Uterus (tissue), 4 donors: ENCODE results near the gene KHDRBS1. TPM values are rescaled to one million over a fixed set of nuclear protein-coding genes. Genes with fewer than 3 reads are reported as not detected.
A peak's percentile ranks its signal among the peaks of the same experiment; 100 is the strongest.
"Not testable (repeated sequence)": the region's sequence is repeated elsewhere in the genome, so short reads cannot be mapped to it uniquely, and the experiment has no call there.

Experiments used
- DNase-seq, 2 donors: peaks; one replicate each; pipeline ENCODE4 v3.0.0-alpha.2; 2019 to 2020
- H3K27ac ChIP-seq, 2 donors: fragments of 200-600 bp; sonication (generic); 1 replicate in 1 of 2; 2 replicates in 1 of 2; pipeline ENCODE4 v1.5.1; 2016 to 2018
- H3K27me3 ChIP-seq, 2 donors: fragments of 200-600 bp; sonication (generic); one replicate each; pipeline ENCODE4 v1.5.1; 2018 to 2019; ENCODE audit warnings: control low read depth in 1 of 2
- H3K36me3 ChIP-seq, 2 donors: fragments of 200-600 bp; sonication (generic); one replicate each; pipeline ENCODE4 v1.5.1; 2019; ENCODE audit warnings: control low read depth in 1 of 2
- H3K4me1 ChIP-seq, 2 donors: fragments of 200-600 bp; sonication (generic); one replicate each; pipeline ENCODE4 v1.5.1; 2018 to 2019; ENCODE audit warnings: control low read depth in 1 of 2
- H3K4me3 ChIP-seq, 2 donors: fragments of 200-600 bp; sonication (generic); 1 replicate in 1 of 2; 2 replicates in 1 of 2; pipeline ENCODE4 v1.5.1; 2018 to 2019; ENCODE audit warnings: mild to moderate bottlenecking in 1 of 2
- H3K9me3 ChIP-seq, 2 donors: fragments of 200-600 bp; sonication (generic); one replicate each; pipeline ENCODE4 v1.5.1; 2019; ENCODE audit warnings: control low read depth in 1 of 2
- POLR2A ChIP-seq, 2 donors: fragments of 450-650 bp; IDR thresholded peaks; one replicate each; pipeline ENCODE4 v1.6.1; 2016; ENCODE audit warnings: antibody characterized with exemption in 2 of 2, mild to moderate bottlenecking in 1 of 2, moderate library complexity in 1 of 2
- intact Hi-C: fragments of 100-400 bp; cut with DNase I; formaldehyde crosslinking; loops from one replicate; pipeline ENCODE4 v1.15.1; 2023; ENCODE audit warnings: low total_unique reads
- total RNA-seq, 4 donors: library from RNA; depleted of rRNA in 3 of 4; stranded (reverse); fragments of >200 nt in 3 of 4; gene quantifications; one replicate each; pipeline versions ENCODE4 v1.1.0 to v1.2.4, GENCODE V29; 2014 to 2023
- TF ChIP-seq, protein P1 (sequence below), 4 experiments: fragments of 200-600 bp in 2 of 4; fragments of 450-650 bp in 2 of 4; sonication (generic) in 2 of 4; IDR thresholded peaks; one replicate each; pipeline ENCODE4 v1.5.1; 2016 to 2019; ENCODE audit warnings: antibody characterized with exemption in 4 of 4, mild to moderate bottlenecking in 2 of 4, moderate library complexity in 1 of 4
- donor health status: DM: yes; HTN: yes; CAD: no.

Gene KHDRBS1
- total RNA-seq, 4 donors from 2014 or later, result 40.9 to 142 (median 96.5) TPM

DNA sequence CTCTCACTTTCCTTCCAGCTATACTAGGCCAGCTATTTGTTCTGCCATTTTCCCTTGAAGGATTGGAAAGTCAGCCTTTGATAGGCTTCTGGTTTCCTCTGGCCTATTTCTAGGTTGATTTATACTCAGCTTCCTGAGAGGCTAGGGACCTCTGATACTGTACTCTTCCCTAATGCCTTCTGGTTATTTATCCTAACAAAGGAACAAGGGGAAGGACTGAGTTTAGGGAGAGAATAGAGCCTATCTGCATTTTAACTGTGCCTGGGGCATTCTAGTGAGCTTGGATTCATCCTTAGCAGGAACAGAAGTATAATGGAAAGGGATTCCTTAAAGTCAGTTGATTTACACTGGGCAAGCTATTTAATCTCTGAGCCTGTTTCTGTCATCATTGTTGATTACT, 47.2 kb downstream of the KHDRBS1 start:
- H3K27ac ChIP-seq, result no peak overlapping the region
- H3K36me3 ChIP-seq, result no peaks in the 10 kb centered on the region
- intact Hi-C loops, result no loop called here
- no peak for DNase-seq
- H3K4me1 ChIP-seq, result peaks cover 0 to 4% of the 10 kb centered on the region in 2 donors
- no peak overlapping the region for H3K4me3 ChIP-seq
- TF ChIP-seq, protein P1, sequence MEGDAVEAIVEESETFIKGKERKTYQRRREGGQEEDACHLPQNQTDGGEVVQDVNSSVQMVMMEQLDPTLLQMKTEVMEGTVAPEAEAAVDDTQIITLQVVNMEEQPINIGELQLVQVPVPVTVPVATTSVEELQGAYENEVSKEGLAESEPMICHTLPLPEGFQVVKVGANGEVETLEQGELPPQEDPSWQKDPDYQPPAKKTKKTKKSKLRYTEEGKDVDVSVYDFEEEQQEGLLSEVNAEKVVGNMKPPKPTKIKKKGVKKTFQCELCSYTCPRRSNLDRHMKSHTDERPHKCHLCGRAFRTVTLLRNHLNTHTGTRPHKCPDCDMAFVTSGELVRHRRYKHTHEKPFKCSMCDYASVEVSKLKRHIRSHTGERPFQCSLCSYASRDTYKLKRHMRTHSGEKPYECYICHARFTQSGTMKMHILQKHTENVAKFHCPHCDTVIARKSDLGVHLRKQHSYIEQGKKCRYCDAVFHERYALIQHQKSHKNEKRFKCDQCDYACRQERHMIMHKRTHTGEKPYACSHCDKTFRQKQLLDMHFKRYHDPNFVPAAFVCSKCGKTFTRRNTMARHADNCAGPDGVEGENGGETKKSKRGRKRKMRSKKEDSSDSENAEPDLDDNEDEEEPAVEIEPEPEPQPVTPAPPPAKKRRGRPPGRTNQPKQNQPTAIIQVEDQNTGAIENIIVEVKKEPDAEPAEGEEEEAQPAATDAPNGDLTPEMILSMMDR (IDR thresholded peaks at IDR 0.05), result no peak
- TF ChIP-seq POLR2A (IDR thresholded peaks at IDR 0.05), result no peak
- no peaks in the 10 kb centered on the region for H3K27me3 ChIP-seq
- no peaks in the 10 kb centered on the region for H3K9me3 ChIP-seq

DNA sequence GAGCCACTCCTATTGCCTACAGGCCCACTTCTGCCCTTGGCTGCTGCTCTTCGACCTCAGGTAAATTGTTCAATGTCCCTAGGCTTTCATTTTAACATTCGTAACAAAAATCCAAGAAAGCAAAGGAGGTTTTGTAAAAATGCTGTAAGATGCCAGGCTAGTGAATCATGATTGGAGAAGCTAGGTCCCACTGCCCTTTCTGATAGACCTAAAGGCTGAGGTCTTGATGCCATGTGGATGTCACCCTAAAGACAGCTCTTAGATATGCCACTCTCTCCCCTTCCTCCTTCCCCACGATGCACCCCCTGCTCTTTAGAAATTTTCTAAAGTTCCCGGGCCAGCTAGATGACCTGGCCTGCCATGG, 49.2 kb downstream of the KHDRBS1 start:
- Histone ChIP-seq H3K4me3 (no peak overlapping the region), H3K9me3 (no peaks in the 10 kb centered on the region), H3K4me1 (peaks cover 0 to 4% of the 10 kb centered on the region in 2 donors), H3K27ac (peak overlapping the region; percentile 76), H3K27me3 (no peaks in the 10 kb centered on the region), H3K36me3 (no peaks in the 10 kb centered on the region)
- intact Hi-C loops, result no loop called here
- DNase-seq, result no peak
- TF ChIP-seq, protein P1 (IDR thresholded peaks at IDR 0.05), result no peak
- TF ChIP-seq POLR2A (IDR thresholded peaks at IDR 0.05), result no peak

DNA sequence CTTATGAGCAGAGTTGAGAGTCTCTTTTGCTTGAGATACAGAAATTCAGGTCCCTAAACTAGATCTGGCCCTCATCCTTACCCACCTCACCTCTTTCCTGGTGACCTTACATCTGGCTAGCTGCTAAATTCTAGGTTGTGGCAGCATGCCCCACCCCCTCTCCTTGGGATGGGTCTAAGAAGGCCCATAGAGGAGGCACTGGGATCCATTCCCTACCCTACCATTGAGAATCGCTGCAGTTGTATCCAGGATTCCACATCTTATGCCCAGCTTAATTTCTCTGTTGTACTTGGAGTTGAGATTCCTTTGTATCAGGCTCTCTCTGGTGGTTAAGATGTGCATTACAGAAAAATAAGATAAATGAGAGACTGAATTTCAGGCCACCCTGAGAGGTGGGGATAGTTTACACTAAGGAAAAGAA, 49.6 kb downstream of the KHDRBS1 start:
- Histone ChIP-seq H3K9me3 (no peaks in the 10 kb centered on the region), H3K27me3 (no peaks in the 10 kb centered on the region), H3K4me3 (no peak overlapping the region), H3K27ac (peak overlapping the region; percentile 76), H3K4me1 (peaks cover 0 to 4% of the 10 kb centered on the region in 2 donors), H3K36me3 (no peaks in the 10 kb centered on the region)
- intact Hi-C loops, result no loop called here
- TF ChIP-seq, protein P1 (IDR thresholded peaks at IDR 0.05), result peak; percentile 55 to 84 (median 69)
- TF ChIP-seq POLR2A (IDR thresholded peaks at IDR 0.05), result no peak
- DNase-seq, result no peak

DNA sequence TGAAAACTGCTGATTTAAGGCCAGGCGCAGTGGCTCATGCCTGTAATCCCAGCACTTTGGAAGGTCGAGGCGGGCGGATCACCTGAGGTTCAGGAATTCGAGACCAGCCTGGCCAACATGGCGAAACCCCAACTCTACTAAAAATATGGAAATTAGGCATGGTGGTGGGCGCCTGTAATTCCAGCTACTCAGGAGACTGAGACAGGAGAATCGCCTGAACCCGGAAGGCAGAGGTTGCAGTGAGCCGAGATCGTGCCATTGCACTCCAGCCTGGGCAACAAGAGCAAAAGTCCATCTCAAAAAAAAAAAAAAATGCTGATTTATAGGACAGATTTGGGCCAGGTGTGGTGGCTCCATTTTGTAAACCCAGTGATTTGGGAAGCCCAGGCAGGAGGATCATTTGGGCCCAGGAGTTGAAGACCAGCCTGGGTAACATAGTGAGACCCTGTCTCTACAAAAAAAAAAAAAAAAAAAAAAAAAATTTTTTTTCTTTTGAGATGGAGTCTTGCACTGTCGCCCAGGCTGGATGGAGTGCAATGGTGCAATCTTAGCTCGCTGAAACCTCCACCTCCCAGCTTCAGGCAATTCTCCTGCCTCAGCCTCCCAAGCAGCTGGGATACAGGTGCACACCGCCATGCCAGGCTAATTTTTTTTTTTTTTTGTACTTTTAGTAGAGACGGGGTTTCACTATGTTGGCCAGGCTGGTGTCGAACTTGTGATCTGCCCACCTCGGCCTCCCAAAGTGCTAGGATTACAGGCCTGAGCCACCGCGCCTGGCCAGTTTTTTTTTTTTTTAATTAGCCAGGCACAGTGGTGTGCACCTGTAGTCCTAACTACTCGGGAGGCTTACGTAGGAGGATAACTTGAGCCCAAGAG, 52.2 kb downstream of the KHDRBS1 start:
- DNase-seq, intact Hi-C loops, H3K27me3 ChIP-seq, H3K4me1 ChIP-seq, H3K4me3 ChIP-seq, H3K9me3 ChIP-seq, H3K36me3 ChIP-seq: not testable (repeated sequence)
- peak overlapping the region in 1 of 2 donors; percentile 43 for H3K27ac ChIP-seq

DNA sequence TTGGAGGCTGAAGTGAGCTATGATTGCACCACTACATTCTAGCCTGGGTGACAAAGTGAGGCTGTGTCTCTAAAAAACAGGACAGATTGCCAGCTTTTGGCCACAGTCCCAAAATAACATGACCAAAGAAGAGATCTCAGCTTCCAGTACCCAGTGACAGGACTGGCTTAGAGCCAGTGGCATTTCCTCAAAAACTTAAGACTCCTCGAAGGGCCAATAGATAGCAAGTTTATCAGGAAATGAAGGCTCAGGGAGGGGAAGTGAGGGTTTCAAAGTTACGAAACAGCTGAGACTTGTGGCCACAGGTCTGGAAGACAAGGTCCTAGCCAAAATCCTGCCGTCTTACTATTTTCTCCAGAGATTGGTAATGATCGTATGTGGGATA, 52.8 kb downstream of the KHDRBS1 start:
- no peak for TF ChIP-seq POLR2A (IDR thresholded peaks at IDR 0.05)
- TF ChIP-seq, protein P1 (IDR thresholded peaks at IDR 0.05), result no peak
- H3K4me1 ChIP-seq, result peaks cover 0 to 4% of the 10 kb centered on the region in 2 donors
- intact Hi-C loops, result no loop called here
- peak overlapping the region; percentile 23 to 43 for H3K27ac ChIP-seq
- no peak overlapping the region for H3K4me3 ChIP-seq
- no peaks in the 10 kb centered on the region for H3K9me3 ChIP-seq
- DNase-seq, result peak in 1 of 2 donors; percentile 80
- H3K27me3 ChIP-seq, result no peaks in the 10 kb centered on the region
- H3K36me3 ChIP-seq, result no peaks in the 10 kb centered on the region
